ENCODE data around the gene CLDN5.

Gene CLDN5

DNA sequence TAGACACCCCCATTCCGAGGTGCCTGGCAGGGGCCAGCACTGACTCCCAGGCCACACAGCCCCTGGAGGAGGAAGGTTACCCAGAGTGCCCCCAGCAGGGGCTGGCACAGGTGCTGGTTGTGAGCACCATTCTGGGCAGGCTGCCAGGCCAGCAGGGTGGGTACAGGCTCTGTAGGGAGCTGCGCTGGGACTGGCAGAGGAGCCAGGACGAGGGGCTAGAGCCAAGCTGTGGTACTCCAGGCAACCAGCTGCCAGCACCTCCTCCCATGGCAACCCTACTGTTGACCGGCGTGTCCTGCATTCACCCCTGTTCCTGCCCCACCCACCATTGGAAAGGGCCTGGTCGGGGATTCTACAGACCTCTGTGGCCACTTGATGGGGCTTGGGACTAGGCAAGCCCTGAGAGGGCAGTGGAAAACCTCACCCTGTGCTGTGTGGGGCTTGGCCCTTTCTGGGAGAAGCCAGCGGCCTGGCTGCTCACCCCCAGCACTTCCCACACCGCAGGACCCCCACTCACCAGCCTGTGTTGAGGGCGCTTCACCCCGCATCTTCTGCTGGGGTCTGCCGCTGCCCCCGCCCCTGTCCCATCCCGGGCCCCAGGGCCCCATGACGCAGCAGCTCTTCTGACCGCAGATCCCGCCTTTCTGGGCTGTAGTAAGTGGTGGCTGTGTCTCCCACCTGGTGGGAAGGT, 1.9 kb downstream of the CLDN5 start:
- DNase-seq (ENCODE audit: low read depth) = no peak

DNA sequence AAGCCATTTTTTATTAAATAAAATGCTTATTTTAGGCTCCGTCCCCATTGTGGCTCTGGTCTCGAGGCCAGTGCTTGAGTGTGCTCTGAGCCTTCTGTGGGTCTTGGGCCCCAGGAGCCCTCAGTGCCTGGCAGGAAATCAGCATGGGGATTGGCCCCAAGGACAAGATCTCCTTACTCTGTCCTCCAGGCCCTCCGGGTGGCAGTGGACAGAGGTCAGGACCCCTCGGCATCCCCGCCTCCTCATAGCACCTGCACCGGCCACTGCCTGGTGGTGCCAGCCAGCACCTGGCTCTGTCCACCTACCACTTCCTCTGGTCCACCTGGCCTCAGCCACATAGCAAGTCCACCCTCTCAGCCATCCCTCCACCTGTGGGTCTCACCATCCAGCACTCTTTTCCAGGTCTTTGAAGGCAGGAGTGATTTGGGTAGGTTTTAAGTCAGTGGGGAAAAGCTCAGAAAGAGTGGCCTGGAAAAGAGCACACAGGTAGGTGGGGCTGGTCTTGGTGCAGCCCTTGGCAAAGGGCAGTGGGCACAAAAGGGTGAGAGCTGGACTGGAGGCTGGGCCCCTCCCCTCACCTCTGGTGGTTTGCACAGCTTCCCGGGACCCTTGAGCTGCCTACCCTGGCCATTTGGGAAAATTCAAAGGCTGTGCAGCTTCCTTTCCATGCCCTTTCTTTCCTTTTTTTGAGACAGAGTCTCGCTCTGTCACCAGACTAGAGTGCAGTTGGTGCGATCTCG, 3.5 kb downstream of the CLDN5 start:
- no peak for DNase-seq (ENCODE audit: low read depth)

DNA sequence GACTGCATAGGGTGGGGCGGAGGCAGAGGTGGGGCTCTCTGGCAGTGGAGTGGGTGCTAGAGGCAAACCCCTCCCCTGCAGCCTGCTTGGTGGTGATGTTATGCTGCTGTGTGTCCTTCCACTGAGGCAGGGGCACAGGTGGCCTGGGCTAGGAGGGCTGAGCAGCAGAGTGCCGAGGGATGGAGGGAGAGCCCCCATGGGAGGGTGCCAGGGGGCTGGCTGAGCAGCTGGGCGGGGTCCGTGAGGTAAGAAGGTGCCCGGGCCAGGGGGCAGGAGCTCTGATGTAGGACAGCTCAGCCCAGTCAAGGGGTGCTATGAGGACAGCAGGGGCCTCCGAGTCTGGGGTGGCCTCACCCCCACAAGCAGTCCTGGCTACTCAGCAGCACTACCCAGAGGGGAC, 4.2 kb downstream of the CLDN5 start:
- no peak for DNase-seq (ENCODE audit: low read depth)

GRCh38 chr22:19519041-19519926, 4.9 kb downstream of the CLDN5 start:
- no peak for DNase-seq (ENCODE audit: low read depth)

DNA sequence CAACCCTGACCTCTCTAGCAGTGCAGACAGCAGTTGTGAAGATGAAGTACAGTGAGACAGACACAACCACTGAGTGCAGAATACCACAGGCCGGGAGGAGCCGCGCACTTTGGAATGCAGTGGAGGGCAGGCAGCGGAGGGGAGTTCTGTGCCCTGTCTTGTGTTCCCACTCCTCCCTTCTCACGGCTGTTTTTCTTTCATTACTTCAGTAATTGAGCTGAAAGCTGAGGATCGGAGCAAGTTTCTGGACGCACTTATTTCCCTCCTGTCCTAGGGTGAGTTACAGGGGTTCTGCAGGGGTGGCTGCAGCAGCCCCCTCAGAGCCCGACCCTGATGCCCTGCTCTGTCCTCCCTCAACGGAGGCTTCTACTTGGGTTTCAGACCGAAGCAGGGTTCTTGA, 5.6 kb downstream of the CLDN5 start:
- no peak for DNase-seq (ENCODE audit: low read depth)

- no peak for DNase-seq (ENCODE audit: low read depth)
These were observed 6.1 kb downstream of the CLDN5 start for GRCh38 chr22:19517919-19518611.

DNA sequence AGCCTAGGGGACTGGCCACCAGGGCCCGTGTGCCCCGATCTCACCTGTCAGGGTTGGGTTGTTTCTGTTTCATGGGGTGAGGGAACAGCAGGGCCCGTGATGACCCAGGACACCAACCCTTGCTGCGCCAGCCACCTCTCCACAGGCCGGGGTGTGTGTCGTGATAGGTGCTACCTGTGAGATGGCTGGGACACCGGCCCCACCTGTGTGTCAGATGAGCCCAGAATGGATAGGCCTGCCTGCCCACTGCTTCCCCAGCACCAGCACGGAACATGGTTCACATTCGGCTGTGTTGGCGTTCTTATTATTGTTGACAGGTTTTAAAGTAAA, 7.1 kb downstream of the CLDN5 start:
- no peak for DNase-seq (ENCODE audit: low read depth)

DNA sequence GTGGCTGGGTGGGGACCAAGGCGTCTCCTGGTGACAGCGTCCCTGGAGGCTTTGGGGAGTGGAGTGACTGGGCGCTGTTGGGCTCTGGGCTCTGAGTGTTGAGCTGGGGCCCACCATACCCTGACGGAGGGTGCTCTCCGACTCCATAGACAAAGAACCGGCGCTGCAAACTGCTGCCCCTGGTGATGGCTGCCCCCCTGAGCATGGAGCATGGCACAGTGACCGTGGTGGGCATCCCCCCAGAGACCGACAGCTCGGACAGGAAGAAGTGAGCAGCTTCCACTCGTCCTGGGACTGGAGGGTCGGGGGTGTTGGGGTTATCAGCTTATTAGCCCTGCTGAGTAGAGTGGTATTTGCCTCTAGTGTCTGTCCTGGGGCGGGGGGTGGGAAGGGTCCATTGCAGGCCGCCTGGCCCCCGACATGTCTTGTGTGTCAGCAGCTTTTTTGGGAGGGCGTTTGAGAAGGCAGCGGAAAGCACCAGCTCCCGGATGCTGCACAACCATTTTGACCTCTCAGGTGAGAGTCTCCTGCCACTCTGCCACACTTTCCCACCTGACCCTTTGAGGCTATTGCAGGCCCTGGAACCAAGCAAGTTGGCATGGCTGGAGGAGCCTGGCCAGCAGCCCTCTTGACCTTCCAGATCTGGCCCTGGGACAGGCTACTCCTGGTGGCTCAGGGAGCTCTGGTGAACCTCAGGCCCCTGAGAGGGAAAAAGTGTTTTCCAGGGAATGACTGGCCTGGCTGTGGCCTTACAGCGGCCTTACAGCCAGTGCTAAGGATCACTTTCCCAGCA, 7.6 kb downstream of the CLDN5 start:
- no peak for DNase-seq (ENCODE audit: low read depth)

- no peak for DNase-seq (ENCODE audit: low read depth)
These were observed 8.4 kb downstream of the CLDN5 start for GRCh38 chr22:19515654-19516377.

- no peak for DNase-seq (ENCODE audit: low read depth)
These were observed 9.2 kb downstream of the CLDN5 start for GRCh38 chr22:19514831-19515565.

GRCh38 chr22:19513823-19514222, 10.4 kb downstream of the CLDN5 start:
- DNase-seq (ENCODE audit: low read depth) = no peak

DNA sequence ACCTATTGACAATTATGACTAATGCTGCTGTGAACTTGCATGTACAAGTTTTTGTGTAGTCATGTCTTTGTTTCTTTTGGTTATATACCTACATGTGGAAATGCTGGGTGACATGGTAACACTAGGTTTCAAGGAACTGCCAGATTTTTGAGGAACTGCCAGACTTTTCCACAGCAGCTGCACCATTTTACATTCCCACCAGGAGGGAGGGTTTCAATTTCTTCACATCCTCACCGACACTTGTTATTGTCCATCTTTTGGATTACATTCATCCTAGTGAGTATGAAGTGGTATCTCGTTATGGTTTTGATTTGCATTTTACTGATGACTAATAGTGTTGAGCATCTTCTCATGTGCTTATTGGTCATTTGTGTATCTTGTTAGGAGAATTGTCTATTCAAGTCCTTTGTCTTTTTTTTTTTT, 13.3 kb downstream of the CLDN5 start:
- DNase-seq (ENCODE audit: low read depth) = no peak

- no peak for DNase-seq (ENCODE audit: low read depth)
These were observed 14.3 kb downstream of the CLDN5 start for GRCh38 chr22:19509923-19510322.

DNA sequence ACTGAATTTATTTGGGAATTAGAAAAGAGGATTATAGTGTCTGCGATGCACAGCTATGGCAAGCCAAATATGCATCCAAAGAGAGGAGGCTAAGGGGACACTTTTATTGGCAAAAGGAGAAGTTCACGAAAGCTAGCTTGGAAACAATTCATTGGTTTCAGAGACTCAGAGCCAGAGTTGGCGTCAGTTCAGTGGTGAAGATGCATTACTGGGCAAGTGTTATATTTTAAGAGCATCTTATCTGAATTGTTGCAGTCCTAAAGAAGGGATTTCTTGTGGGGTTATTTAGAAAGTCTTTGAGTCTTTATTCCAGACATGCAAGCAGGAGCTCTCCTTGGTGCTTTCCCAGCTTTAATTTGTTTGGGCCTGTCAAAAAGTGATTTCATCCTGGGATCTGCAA, 15.0 kb downstream of the CLDN5 start:
- DNase-seq (ENCODE audit: low read depth) = no peak

DNA sequence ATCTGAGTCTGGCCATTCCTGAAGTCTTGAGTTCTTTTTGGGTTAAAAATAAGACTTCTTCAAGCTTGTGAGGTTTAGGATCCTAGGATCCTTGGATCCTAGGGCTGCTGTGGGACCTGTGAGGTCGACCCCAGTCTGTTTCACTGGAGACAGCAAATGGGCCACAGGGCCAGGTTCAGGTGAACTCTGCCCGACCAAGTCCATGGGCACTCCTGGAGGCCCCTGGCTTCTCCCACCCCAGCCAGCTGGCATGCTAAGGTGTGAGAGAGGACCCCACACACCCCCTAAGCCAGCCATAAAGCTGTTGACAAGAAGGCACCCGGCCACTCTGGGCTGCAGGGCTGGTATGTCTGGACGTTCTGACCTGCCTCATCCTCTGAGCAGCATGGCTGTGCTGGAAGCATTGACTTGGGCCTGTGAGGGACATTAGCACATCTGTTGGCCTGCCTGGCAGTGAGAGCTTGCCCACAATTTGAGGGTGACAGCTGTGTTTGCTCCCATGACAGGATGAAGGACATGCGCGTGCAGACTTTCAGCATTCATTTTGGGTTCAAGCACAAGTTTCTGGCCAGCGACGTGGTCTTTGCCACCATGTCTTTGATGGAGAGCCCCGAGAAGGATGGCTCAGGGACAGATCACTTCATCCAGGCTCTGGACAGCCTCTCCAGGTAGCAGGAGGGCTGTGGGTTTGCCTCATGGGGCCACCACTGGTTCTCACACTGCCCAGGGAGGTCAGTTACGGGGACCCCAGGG, 16.0 kb downstream of the CLDN5 start:
- DNase-seq (ENCODE audit: low read depth) = no peak

GRCh38 chr22:19507534-19507861, 16.7 kb downstream of the CLDN5 start:
- DNase-seq (ENCODE audit: low read depth) = no peak

- DNase-seq (ENCODE audit: low read depth) = no peak
These were observed 18.0 kb downstream of the CLDN5 start for GRCh38 chr22:19506212-19506611.

DNA sequence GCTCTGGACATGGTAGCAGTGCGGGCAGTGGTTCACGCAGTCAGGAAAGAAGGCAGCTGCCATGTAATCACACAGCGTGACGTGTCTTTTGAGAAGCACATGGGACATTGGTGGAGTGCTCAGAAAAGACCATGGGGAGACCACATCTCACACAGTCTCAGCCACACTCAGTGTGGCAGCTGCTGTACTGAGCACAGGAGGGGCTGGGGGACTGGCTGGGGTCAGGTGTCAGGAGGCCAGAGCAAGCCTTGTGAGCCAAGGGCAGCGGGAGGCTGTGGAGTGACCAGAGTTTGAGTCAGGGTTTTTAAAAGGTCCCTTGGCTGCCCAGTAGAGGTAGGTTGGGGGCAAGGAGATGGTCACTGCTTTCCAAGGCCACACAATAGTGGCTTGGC, 18.5 kb downstream of the CLDN5 start:
- no peak for DNase-seq (ENCODE audit: low read depth)

DNA sequence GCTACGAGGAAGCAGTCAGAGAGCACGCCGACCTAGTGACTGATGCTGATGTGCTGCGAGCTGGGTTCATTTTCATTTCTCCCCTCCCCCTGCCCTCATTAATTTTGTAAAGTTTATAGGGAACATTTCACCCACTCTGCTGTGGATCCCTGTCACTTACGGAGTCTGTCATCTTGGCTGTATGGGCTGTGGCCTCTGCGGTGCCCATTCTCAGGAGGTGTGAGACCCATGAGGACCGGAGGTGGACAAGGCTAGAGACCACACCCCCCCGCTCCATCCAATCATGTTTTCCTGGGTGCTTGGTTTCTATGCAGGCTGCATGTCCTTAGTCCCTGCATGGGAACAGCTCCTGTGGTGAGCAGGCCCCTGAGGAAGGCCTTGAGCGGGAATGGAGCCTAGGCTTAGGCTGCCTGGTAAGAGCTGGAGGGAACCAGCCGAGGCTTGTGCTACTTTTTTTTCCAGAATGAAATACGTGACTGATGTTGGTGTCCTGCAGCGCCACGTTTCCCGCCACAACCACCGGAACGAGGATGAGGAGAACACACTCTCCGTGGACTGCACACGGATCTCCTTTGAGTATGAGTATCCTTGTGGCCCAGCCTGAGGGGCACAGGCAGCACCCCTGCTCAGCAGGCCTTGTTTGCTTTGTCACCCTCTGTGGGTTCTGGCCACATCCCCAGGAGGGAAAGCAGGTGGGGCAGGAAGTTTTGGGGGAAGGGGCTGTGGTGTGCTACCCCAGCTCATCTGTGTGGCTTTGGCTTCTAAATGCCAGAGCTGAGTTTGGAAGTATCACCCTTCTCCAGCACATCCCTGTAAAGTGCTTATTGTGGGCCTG, 19.1 kb downstream of the CLDN5 start:
- no peak for DNase-seq (ENCODE audit: low read depth)

Measured in EH (cell line).